NT2/D1 (cell line): ENCODE data around the gene PRICKLE3.
"Not testable (repeated sequence)": the region's sequence is repeated elsewhere in the genome, so short reads cannot be mapped to it uniquely, and the experiment has no call there.

Source experiments
- DNase-seq: peaks from one replicate; pipeline ENCODE4 v3.0.0-alpha.2; 2011; ENCODE audit warnings: low read depth, low spot score
- H3K27me3 ChIP-seq: 2 replicates; pipeline ENCODE4 v1.6.0; 2011; ENCODE audit warnings: mild to moderate bottlenecking; ENCODE audit not compliant: insufficient read length, insufficient read depth
- H3K36me3 ChIP-seq: 2 replicates; pipeline ENCODE4 v1.6.1; 2011; ENCODE audit warnings: mild to moderate bottlenecking, low read length, mixed read lengths; ENCODE audit not compliant: insufficient read depth, insufficient read length
- H3K4me1 ChIP-seq: 2 replicates; pipeline ENCODE4 v1.5.1; 2011; ENCODE audit not compliant: insufficient read depth, insufficient read length
- H3K4me3 ChIP-seq: 2 replicates; pipeline ENCODE4 v1.5.1; 2011; ENCODE audit warnings: low read depth; ENCODE audit not compliant: insufficient read length
- H3K9ac ChIP-seq: 2 replicates; pipeline ENCODE4 v1.6.0; 2011; ENCODE audit warnings: low read depth; ENCODE audit not compliant: insufficient read length
- H3K9me3 ChIP-seq: 2 replicates; pipeline ENCODE4 v1.5.1; 2011; ENCODE audit warnings: mild to moderate bottlenecking, low read length; ENCODE audit not compliant: insufficient read depth
- SUZ12 ChIP-seq: IDR thresholded peaks from 2 replicates; pipeline ENCODE4 v1.6.1; 2011; ENCODE audit not compliant: insufficient read length, insufficient read depth; ENCODE audit errors: extremely low read depth
- YY1 ChIP-seq: IDR thresholded peaks from 2 replicates; pipeline ENCODE4 v1.6.1; 2011; ENCODE audit not compliant: insufficient read length, insufficient read depth
- ZNF274 ChIP-seq: IDR thresholded peaks from 2 replicates; pipeline ENCODE4 v1.6.1; 2011; ENCODE audit warnings: mild to moderate bottlenecking, low read depth, low read length

PRICKLE3 gene

DNA sequence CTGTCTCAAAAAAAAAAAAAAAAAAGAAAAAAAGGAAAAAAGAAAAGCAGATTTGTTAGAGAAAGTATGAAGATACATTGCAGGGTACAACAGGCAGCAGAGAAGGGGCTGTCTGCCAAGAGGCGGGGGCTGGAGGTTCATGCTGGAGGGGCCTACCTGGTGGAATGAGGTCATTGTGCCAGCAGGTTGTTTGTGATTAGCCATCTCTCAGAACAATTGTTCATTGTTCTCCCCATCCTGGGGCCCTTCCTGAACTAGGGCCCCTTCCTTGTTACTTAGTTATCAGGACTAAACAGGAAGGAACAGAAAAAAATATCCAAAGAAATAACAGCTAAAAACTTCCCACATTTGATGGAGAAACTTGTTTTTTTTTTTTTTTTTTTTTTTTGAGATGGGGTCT, 48.7 kb downstream of the PRICKLE3 start:
- peaks cover 21% of the 10 kb centered on the region for H3K9me3 ChIP-seq
- DNase-seq: no peak

DNA sequence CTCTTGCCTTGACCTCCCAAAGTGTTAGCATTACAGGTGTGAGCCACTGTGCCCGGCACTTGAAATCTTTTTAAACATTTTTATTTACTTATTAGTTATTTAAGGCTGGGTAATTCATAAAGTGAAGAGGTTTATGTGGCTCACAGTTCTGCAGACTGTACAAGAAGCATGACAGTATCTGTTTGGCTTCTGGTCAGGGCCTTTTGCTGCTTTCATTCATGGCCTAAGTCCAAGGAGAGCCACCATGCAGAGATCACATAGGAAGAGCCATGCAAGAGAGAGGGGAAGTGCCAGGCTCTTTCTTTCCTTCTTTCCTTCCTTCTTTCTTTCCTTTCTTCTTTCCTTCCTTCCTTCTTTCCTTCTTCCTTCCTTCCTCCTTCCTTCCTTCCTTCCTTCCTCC, 52.4 kb downstream of the PRICKLE3 start:
- TF ChIP-seq YY1 (no peak), SUZ12 (no peak), ZNF274 (no peak)
- DNase-seq: no peak

More for the DNA sequence above, 48.7 kb downstream of the PRICKLE3 start:
- Histone ChIP-seq H3K27me3 (no peaks in the 10 kb centered on the region), H3K4me1 (no peaks in the 10 kb centered on the region), H3K9ac (no peak overlapping the region), H3K4me3 (no peak overlapping the region), H3K36me3 (no peaks in the 10 kb centered on the region)
- TF ChIP-seq YY1 (no peak), ZNF274 (no peak), SUZ12 (no peak)

DNA sequence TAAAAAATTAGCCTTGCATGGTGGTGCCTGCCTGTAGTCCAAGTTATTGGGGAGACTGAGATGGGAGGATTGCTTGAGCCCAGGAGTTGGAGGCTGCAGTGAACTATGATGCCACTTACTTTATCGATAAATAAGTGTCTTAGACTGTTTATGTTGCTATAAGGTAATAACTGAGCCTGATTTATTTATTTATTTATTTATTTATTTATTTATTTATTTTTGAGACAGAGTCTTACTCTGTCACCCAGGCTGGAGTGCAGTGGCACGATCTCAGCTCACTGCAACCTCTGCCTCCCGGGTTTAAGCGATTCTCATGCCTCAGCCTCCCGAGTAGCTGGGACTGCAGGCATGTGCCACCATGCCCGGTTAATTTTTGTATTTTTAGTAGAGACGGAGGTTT, 53.9 kb downstream of the PRICKLE3 start:
- H3K9ac ChIP-seq, H3K4me1 ChIP-seq, H3K4me3 ChIP-seq, H3K9me3 ChIP-seq, H3K36me3 ChIP-seq, DNase-seq, H3K27me3 ChIP-seq: not testable (repeated sequence)

More for the DNA sequence above, 52.4 kb downstream of the PRICKLE3 start:
- H3K9ac ChIP-seq: no peak overlapping the region
- H3K4me3 ChIP-seq: no peak overlapping the region
- H3K27me3 ChIP-seq: no peaks in the 10 kb centered on the region
- peaks cover under 1% of the 10 kb centered on the region for H3K9me3 ChIP-seq
- H3K36me3 ChIP-seq: no peaks in the 10 kb centered on the region
- H3K4me1 ChIP-seq: no peaks in the 10 kb centered on the region

DNA sequence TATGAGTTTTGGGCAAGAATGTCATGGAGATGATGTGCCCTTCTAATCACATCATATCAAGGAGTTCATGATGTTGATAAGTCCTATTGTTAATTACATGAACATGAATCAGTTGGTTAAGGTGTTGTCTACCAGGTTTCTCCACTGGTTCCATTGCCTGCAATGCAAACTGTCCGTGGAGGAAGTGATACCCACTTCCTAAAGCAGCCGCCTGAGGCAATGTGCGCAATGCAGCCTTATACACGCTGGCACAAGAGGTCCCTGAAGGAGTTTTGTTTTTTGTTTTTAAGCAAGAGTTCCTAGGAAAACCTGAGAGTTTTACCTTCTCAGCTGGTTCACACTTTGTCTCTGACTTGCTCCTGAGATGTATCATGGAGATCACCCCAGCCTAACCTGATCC, 56.7 kb downstream of the PRICKLE3 start:
- TF ChIP-seq SUZ12 (no peak), ZNF274 (no peak), YY1 (no peak)
- H3K27me3 ChIP-seq: no peaks in the 10 kb centered on the region
- H3K9ac ChIP-seq: no peak overlapping the region
- H3K4me3 ChIP-seq: no peak overlapping the region
- no peaks in the 10 kb centered on the region for H3K9me3 ChIP-seq
- H3K4me1 ChIP-seq: no peaks in the 10 kb centered on the region
- DNase-seq: no peak
- no peaks in the 10 kb centered on the region for H3K36me3 ChIP-seq

DNA sequence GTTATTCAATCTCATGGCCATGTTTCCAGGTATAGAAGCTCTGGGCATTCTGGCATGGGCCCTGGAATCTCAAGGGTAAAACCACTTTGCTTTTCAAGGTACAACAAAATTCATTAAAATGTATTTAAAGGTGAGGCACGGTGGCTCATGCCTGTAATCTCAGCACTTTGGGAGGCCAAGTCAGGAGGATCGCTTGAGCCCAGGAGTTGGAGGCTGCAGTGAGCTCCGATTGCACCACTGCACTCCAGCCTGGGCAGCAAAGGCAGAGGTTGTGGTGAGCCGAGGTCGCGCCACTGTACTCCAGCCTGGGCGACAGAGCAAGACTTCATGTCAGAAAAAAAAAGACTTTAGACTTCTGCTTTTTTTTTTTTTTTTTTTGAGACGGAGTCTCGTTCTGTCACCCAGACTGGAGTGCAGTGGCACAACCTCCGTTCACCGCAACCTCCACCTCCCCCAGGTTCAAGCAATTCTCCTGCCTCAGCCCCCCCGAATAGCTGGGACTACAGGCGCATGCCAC, 58.4 kb downstream of the PRICKLE3 start:
- not testable (repeated sequence) for H3K9ac ChIP-seq, H3K27me3 ChIP-seq, H3K4me1 ChIP-seq, H3K9me3 ChIP-seq, DNase-seq, H3K36me3 ChIP-seq, H3K4me3 ChIP-seq
